Measurements from ENCODE around the gene CEP112.

Gene CEP112

DNA sequence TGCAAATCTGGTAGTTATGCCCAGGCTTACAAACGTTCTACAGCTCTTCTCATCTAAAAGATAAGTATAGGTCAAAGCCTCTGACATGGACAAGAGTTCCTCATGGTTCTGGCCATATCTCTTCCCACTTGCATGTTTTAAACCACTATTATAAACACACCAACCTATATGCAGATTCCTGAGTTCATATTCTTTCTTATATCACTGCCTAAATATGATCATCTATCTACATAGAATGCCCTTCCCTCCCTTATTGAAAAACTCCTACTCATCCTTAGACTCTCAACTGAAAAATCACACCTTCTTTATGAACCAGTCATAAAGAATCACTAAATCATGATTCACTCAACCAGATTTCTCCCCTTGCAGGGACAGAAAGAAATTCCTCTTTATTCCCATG is 128.2 kb downstream of the CEP112 start:
- DNase-seq: no peak

DNA sequence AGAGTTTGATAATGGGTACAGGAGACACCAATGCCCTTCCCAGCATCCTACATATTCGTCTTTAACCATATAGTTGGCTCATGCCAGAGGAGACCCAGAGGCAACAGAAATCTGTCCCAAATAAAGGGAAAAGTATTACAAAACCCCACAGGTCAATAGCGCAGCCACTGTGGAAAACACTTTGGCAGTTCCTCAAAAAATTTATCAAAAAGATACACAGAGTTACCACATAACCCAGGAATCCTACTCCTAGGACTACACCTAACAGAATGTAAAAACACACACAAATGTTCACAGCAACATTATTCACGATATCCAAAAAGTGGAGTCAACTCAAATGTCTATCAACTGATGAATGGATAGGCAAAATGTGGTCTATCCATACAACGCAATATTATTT is 135.8 kb downstream of the CEP112 start:
- DNase-seq: no peak

DNA sequence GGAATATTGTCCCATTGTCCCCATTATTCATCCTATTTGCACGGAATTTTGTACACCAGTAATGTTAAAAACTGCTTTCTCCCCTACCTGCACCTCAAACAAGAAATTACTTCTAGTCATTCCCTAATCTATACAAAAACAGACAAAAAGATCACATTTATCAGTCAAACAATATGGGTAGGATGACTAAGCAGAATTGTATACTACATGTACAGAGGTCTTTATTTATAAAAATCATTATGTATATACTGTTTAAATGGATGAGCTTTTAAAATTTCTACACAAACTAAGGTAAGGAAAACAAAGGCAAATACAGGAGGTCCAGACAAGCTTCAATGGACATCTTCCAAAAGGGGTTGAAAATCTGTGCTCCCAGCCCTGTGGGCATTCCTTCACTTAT is 137.7 kb downstream of the CEP112 start:
- DNase-seq: no peak

DNA sequence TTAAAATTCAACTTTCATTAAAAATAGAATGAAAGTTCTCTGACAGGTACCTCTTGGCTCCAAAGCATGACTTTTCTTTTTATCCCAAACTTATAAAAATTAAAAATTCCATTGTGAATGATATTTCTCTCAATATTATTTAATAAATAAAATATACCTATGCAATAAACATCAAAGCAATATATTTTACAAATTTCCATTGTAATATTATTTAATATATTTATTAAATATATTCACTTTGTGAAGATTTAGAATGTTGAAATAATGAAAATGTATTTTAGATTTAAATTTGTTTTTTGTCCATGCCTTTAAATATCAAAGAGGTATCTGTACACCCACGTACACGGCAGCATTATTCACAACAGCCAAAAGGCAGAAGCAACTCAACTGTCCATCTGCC is 147.8 kb downstream of the CEP112 start:
- no peak for DNase-seq

DNA sequence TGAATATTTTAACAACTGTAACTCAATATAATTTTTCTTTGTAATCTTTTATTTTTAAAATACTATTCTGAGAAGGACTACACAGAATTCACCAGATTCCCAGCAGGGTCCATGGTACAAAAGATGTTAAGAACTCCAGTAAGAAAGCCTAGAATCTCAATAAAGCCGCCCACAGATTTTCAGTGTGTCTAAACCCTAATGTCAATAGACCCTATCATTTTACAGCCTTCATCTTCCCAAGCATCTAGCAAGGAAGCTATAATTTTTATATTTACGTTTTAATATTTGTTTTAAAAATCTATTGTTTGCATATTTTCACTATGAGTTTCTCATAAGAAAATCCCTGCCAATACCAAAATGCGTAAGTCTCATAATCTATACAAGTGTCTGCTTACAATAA is 148.5 kb downstream of the CEP112 start:
- DNase-seq: no peak

DNA sequence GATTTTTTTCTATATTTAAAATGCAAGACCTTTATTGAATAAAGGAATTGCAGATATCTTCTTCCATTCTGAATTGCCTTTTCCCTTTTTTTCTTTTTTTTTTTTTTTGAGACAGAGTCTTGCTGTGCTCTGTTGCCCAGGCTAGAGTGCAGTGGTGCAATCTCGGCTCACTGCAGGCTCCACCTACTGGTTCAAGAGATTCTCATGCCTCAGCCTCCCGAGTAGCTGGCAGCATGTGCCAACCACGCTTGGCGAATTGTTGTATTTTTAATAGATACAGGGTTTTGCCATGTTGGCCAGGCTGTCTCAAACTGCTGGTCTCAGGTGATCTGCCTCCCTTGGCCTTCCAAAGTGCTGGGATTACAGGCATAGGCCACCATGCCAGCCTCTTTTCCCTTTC is 151.5 kb downstream of the CEP112 start:
- no peak for DNase-seq

DNA sequence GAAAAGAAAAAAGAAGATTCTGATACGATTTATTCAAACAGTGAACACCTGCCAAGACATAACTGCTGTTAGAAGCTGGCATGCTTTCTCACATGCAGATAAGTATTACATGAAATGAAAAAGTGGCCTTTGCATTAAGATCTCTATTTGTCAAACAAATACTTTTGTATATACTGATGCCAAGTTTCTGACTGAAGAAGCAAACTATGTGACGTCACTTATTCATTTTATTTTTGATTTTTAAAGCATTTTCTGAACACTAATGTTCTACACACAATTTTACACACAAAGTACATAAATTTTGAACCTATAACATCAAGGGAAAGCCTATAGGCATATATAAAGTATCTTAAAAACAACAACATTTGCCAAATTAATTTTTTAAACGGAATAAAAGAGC is 153.8 kb downstream of the CEP112 start:
- DNase-seq: no peak

DNA sequence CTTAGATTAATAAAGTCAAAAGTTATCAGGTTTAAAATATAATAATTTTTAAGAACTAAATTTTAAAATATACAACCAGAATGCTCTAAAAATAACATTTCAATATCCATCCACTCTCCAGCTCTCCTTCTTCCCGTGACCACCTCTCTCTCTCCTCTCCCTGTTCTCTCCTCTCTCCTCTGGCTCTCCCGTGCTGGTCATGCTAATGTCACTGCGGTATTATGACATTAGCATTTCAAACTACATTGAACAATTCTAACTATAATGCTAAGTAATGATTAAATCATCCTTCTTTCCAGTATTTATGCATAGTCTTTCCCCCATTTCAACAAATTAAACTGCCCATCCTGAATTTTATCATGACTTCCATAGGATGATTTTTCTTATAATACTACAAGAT is 154.7 kb downstream of the CEP112 start:
- DNase-seq: no peak

DNA sequence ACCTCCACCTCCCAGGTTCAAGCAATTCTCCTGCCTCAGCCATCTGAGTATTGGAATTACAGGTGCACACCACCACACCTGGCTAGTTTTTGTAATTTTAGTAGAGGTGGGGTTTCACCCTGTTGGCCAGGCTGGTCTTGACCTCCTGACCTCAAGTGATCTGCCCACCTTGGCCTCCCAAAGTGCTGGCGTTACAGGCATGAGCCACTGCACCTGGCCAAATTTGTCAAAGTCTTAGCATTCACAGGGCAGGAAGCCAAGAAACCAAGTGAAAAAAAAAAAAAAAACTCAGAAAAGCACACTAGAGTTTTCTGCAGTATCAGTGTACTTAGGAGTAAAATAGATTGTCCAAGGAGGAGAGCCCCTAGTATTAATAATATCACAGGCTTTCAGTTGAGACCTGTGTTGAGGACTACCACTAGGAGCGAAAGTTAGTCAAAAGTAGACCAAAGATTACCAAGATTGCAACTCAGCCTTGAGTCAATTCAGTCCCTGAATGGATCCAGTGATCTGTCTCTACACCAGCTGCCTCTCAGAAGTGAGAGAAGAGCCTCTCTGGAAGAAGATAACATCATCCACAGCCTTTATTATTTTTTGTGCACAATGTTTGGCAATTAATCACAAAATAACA is 159.7 kb downstream of the CEP112 start:
- no peak for DNase-seq

DNA sequence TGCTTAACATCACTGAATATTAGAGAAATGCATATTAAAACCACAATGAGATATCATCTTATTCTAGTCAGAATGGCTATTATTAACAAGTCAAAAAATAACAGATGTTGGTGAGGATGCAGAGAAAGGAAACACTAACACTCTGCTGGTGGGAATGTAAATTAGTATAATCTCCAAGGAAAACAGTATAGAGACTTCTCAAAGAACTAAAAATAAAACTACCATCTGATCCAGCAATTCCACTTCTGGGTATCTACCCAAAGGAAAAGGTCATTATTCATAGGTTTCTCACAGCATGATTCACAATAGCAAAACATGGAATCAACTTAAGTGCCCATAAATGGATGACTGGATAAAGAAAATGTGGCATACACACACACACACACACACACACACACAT is 166.4 kb downstream of the CEP112 start:
- no peak for DNase-seq

DNA sequence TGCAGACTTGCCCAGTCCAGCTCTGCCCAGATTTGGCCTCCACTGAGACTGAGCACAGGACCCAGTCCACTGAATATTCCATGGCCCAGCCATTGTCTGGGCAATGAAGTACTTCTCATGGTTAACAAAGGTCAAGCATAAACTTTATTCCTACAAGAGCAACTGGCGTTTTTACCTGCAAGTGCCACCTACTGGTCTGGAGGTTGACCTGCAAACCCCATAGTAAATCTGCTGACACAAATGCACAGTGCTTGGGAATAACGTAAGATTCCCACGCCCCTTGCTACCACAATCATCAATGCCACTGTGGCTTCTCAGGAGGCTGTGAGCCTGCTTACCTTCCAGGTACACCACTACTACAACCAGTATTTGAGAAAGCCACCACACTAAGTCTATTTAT is 170.2 kb downstream of the CEP112 start:
- no peak for DNase-seq

DNA sequence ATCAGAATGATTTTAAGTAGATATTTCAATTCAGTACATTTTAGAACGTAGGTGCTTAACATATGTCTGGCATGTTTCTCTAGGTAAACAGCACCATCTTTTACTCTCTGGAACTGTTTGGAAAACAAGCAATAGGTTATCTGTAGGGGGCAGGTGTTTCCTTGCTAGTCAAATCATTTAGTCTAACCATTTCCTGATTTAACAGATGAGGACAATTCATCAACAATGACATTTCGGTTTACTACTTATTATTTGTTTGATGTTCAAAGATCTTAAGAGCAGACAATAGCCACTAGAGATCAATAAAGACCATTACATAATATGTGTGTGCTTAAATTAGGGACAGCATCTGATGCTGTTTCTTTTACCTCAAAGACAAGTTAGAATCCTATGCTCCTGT is 173.1 kb downstream of the CEP112 start:
- DNase-seq: no peak

DNA sequence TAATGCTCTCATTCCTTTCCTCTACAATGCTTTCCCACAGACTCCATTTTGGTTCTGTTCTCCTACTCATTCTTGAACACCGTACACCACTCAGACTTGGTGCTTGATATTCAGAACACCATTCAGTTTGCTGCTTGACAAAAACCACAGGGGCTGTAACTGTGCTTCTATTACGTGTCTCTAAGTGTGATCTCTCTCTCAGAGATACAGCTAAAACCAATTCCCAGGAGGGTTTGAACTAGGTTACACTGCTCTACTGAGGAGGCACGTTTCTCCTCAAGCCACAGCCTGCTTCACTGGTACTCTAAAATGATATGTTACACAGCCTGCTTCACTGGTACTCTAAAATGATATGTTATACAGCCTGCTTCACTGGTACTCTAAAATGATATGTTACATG is 175.7 kb downstream of the CEP112 start:
- DNase-seq: no peak

DNA sequence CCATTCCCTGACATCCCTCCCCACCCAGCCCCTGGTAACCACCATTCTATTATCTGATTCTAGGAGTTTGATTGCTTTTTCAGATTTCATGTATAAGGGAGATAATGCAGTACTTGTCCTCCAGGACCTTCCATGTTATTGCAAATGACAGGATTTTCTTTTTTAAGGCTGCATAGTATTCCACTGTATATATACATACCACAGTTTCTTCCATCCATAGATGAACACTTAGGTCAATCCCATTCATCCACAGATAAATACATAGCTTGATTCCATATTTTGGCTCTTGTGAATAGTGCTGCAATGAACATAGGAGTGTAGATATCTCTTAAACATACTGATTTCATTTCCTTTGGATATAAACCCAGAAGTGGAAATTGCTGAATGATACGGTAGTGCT is 183.3 kb downstream of the CEP112 start:
- DNase-seq: no peak

DNA sequence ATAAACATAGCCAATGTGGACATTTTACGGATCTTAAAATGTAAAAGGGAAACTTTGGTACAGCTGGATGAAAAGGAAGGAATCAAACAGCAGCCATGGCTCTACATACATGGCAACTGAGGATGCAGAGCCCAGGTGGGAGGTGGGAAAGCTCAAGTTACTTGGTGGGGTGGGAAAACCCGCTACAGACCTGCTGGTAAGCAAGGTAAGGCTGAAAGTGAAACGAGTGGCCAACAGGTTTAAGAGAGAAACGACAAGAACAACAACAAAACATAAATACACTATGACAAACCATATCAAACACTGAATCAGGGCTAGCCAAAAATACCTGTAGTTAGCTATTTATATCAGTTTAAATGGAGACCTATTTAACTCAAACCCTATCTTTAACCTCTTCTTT is 185.3 kb downstream of the CEP112 start:
- DNase-seq: no peak

DNA sequence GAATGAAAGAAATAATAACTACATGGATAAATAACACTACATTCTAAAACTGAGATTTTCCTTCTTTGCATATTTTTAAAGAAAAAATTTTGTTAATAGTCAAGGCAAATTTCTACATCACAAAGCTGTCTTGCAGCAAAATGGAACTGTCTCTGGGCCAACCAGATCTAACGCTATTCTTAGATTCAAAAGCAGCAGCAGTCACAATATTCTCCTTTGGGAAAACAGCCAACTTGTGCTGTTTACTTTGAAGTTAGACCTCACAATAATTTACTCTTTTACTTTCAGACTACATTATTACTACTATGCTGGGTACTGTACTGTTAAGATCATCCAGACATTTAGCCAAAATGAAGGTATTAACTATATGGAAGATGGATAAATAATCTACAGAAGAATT is 189.1 kb downstream of the CEP112 start:
- no peak for DNase-seq

DNA sequence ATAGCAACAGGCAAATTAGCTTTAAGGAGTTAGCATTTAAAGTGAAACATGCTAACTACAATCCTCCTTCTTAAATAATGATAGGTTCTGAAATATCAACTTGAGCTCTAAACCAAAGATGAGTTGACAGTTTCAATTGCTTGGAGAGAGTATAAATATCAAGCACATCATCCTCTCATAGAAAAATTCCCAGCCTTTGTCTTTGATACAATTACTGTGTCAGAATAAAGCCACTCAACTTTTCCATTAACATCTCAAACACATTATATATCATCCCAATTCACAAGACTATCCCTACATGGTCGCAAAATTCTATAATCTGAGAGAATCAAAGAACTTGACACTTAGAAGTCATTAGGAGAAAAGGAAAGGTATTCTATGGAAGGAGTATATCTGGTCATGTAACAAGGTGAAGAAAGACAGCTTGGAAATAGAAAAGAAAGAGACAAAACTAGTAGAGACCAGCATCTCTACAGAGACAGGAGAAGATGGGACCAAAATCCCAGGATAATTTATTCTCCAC is 189.8 kb downstream of the CEP112 start:
- DNase-seq: no peak

DNA sequence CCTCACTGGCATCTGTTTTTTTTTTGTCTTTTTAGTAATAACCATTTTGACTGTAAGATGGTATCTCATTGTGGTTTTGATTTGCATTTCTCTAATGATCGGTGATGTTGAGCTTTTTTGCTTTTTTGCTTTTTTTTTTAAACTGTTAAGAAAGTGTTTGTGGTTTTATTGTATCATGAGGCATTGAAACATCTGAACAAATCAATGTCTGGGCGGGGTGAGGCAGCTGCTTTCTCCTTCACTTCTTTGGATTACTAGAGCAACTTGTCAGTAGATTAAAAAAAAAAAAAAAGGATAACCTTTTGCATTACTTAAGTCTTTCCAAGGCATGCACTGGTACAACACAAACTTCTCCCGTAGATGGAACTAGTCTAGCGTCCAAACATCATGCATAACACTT is 191.7 kb downstream of the CEP112 start:
- no peak for DNase-seq

DNA sequence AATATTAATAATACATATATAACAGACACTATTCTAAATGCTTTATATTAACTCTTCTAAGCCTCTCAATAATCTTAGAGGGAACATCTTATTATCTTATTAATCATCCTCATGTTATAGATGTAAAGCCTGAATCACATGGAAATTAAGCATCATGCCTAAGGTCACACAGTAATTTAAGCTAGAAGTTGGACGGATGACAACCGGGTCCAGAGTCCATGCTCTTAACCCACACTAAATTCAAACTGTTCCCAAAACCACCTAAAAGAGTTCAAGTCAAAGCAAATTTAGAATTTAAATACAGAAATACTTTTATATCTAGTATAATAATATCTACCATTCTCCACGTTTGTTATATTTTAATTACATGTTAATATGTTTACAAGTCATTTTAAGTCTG is 193.3 kb downstream of the CEP112 start:
- DNase-seq: no peak

DNA sequence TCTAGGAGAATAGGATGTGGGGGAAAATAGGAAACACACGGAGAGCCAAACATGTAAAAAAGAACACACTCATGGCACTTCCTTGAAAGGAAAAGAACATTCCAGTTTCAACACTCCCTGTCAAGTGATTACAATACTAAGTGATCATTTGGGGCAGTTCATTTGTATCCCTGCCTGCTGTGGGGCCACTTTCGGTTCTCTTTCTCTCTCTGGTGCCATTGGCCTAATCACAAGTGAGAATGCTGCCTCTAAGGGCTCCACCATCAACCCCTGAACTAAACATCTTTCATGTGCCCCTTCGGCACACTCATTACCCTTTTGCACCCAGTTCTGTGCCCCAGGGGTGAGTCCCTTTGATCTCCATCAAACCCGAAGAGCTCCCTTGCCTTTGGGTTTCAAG is 197.3 kb downstream of the CEP112 start:
- DNase-seq: no peak

DNA sequence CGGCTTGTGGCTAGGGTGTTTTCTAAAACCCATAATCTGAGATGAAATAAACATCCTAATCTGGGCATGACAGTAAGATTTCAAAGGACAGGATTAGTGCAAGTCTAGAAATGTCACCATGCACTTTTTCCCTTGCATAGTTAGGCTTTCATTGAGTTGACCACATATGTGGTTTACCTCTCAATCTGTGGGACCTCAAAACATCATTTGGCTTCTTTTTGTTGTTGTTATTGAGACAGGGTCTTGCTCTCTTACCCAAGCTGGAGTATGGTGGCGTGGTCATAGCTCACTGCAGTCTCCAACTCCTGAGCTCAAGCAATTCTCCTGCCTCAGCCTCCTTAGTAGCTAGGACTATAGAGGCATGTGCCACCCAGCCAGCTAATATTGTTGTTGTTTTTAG is 197.8 kb downstream of the CEP112 start:
- no peak for DNase-seq

DNA sequence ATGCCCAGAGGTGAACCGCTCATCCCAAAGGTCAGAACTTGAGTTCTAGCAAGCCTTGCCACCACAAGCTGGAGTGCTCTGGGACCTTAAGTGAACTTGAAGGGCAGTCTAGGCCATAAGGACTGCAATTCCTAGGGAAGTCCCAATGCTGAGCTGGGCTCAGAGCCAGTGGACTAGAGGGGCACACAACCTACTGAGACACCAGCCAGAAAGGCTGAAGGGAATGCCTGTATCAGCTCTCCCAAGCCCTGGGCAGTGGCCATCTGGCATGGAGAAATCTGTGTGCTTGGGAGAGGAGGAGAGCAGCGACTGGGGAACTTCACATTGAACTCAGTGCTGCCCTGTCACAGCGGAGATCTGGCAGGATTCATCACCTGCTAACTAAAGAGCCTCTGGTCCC is 201.3 kb downstream of the CEP112 start:
- no peak for DNase-seq

DNA sequence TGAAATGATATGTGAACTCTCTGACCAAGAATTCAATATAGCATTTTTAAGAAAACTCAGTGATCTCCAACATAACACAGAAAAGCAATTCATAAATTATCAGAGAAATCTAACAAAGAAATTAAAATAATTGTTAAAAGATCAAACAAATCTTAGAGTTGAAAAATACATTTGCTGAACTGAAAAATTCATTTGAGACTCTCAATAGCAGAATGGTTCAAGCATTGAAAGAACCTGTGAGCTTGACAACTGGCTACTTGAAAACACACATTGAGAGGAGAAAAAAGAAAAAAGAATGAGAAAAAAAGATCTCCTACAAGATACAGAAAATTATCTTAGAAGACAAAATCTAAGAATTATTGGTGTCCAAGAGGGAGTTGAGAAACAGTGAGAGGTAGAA is 203.5 kb downstream of the CEP112 start:
- DNase-seq: no peak

DNA sequence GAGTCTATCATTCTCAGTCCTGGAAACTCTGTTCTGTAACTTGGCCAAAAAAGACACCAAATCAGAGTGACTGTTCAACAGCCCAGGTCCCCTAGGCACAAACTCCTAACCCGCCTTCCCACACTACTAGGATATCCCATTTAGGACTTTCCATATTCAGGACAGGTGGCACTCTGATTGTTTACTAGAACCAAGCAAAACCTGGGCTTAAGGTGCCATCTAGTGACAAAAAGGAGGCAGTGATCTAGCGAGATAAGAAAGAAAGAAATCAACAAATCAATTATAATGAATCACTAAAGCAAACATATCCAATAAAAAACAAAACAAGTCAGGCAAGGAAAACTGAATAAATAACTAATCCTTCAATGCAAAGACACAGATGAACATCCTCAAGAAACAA is 203.9 kb downstream of the CEP112 start:
- no peak for DNase-seq

DNA sequence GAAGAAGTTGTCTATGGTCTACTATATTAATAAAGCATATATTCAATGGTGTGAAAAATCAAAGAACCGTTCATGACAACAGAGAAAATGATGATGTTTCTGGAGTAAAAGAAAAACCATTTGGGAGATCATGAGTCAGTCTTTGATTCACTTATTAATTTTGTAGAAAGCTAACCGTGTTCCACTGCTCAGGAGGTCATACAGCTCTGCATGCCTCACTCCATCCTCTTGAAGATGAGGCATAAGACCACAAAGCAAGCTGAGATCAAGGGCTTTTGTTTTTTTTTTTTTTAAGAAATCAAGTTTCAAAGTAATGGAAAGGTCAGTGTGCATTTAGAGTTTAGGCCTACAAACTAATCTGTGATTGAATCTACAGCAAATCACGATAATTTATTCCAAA is 206.4 kb downstream of the CEP112 start:
- DNase-seq: no peak

DNA sequence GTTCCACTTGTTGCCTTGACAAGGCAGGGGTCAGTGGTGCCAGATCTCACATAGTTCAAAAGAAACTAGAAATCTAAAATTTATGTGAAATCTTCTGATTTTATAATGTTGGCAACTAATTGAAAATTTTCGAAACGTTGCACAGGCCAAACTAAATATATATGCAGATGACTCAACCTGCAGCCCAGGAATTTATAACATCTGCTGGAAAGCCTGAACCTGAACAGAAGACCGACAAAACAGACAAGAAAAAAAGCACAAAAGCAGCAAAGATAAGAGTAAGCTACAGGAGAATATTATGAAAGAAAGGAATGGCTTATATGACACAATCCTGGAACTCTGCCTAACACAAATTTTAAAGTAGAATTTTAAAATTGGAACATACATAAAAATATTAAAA is 207.6 kb downstream of the CEP112 start:
- no peak for DNase-seq

Data from stimulated activated CD4-positive, alpha-beta T cell treated with anti-CD3 and anti-CD28 coated beads, Interleukin-4, amount 100 ng/mL, for 4 hours (primary cell).